SH-SY5Y (cell line): ENCODE measurements around the gene CUL1.

Experiments used
- GATA2 ChIP-seq: IDR thresholded peaks from 2 replicates; pipeline ENCODE4 v1.6.1; 2011; ENCODE audit warnings: mild to moderate bottlenecking, low read depth, low read length
- GATA3 ChIP-seq: IDR thresholded peaks from 2 replicates; pipeline ENCODE4 v1.6.1; 2011; ENCODE audit warnings: low read depth, mild to moderate bottlenecking, low read length, moderate library complexity

DNA sequence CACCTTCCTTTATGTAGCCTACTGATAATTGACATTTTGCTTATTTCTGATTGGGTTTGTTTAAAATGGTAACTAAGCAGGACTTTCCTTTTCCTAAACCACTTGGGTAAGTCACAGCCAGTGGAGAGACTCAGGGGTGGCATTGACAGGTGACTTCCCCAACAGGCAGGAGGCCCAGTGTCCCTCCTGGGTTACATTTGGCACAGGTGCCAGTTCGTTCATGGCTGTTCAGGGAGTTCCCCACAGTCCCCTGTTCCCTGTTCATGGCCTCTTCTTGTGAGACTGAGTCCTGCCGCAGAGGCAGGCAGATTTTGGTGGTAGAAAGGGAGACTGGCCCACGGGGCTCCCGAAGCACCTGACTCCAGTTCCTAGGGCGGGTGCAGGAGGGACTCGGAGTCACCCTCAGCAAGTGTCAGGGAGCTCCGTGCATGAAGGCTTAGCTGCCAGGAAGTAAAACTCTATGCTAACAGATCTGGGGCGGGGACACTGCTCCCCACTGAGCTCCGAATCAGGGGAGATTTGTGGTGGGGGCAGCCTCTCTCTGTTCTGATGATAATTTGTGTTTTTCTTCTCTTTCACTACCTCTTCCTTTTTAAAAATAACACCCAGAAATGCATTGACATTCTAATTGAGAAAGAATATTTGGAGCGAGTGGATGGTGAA, 101.3 kb downstream of the CUL1 start:
- TF ChIP-seq GATA2 (no peak), GATA3 (no peak)
